GM10266 (cell line): ENCODE measurements around the gene STK10.
"Not testable (repeated sequence)": the region's sequence is repeated elsewhere in the genome, so short reads cannot be mapped to it uniquely, and the experiment has no call there.

Source experiments
- DNase-seq: peaks from one replicate; pipeline ENCODE4 v3.0.0; 2012; ENCODE audit errors: extremely low spot score
- CTCF ChIP-seq: IDR thresholded peaks from 2 replicates; pipeline ENCODE4 v1.5.1; 2012; ENCODE audit warnings: mild to moderate bottlenecking, low read depth; ENCODE audit not compliant: control insufficient read depth, insufficient read depth; ENCODE audit errors: missing control alignments

The STK10 gene

GRCh38 chr5:172200476-172200875 lies 12.5 kb upstream of the STK10 start:
- DNase-seq = no peak
- no peak for TF ChIP-seq CTCF

GRCh38 chr5:172199446-172199845 lies 11.4 kb upstream of the STK10 start:
- DNase-seq = no peak
- no peak for TF ChIP-seq CTCF

DNA sequence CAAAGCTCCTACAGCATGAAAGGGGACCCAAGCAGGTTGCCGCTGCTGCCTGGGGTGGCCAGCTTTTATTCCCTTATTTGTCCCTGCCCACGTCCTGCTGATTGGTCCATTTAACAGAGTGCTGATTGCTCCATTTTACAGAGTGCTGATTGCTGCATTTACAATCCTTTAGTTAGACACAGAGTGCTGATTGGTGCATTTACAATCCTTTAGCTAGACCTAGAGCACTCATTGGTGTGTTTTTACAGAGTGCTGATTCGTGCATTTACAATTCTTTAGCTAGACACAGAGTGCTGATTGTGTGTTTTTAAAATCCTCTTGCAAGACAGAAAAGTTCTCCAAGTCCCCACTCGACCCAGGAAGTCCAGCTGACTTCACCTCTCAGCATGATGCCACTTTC lies 9.8 kb upstream of the STK10 start:
- DNase-seq = not testable (repeated sequence)

DNA sequence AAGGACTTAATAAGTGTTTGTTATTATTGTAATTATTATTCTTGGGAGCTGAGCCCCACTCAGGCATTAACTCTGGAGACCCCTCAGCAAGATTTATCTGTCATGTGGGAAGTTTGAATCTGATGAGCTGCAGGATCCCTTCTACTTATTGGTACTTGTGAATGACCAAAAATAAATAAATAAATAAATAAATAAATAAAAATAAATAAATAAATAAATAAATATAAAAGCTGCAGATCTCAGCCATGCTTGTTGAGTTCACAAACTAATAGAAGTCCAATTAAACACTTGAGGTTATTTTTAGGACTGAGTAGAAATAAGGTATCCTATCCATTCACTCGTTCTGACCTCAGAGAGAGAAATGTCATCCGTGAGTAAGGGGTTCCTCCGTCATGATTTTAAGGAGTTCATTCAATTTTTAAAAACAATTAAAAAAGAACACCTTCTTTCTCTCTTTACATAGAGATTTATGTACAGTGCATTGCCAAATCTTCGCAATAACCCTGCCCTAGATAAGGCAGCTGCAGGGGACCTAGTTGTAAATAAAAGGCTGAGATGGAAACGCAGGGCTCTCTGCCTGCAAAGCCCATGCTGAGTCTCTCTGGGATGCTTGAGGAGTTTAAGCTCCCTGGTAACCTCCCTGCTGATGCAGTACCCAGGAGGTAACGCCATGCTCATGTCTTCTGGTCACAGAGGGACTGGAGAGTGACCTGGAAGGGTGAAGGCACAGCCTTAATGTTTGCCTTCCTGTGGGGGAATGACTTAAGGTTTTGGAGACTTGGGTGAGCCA lies 7.2 kb upstream of the STK10 start:
- TF ChIP-seq CTCF = no peak
- DNase-seq = no peak

GRCh38 chr5:172193872-172194271 lies 5.8 kb upstream of the STK10 start, which contains the start of gene EFCAB9:
EFCAB9 (plus strand) TSS chr5:172194172; CDS start chr5:172194173, 1 bp downstream.
- no peak for TF ChIP-seq CTCF
- DNase-seq = no peak

DNA sequence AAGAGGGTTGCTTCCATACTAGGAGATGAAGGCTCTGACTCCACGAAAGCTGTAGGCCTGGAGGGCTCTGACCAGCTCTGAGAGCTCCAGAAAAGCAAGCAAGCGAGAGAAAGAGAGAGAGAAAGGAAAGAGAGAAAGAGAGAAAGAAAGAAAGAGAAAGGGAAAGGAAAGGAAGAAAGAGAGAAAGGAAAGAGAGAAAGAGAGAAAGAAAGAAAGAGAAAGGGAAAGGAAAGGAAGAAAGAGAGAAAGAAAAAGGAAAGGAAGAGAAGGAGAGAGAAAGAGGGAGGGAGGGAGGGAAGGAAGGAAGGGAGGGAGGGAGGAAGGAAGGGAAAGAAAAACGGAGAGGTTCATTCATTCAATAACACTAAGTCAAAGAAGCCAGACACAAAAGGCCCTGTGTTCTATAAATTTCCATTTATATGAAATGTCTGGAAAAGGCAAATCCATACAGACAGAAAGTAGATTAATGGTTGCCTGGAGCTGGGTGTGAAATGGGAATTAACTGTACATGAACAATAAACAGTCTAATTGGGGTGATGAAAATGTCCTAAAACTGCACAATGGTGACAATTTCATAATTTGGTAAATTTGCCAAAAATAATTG lies 1.8 kb upstream of the STK10 start:
- TF ChIP-seq CTCF = no peak

DNA sequence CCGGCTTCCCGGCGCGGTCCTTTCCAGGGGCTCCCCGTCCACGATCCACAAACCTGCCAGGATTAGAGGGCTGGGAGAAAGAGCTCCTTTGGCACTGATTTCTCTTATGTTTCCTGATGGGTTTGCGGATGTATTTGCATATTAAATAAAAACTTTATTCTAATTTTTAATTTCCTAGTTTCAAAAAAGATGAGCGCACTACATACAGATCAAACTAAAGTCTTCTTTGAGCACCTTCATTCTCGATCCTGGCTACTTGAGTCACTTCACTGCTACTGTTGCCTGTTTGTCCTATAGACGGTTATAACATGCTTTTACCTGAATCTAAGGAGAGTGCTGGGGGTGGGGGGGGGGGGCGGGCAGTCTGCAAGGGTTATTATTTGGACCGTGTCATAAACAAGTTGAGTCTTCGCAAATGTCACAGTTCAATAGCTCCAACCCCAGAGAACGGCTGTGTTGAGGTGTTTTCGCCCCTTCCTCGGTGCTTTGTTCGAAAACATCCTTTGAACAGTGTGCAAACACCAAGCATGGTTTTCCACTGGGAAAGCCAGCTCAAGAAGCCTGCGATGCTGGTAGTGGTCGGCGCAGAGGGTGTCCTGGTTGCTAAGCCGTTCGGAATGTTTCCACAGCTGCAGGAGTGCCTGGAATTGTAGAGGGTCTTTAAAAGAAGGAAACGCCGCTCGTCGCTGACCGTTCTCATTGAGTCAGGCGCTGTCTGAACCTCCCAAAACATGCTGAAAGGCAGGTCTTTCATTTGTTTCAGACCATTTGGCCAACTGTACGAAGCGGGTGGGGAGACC lies 1.1 kb upstream of the STK10 start:
- DNase-seq = no peak
- TF ChIP-seq CTCF = no peak

More for the DNA sequence above, 1.8 kb upstream of the STK10 start:
- DNase-seq = no peak
